ENCODE data around the gene SMG5.

DNA sequence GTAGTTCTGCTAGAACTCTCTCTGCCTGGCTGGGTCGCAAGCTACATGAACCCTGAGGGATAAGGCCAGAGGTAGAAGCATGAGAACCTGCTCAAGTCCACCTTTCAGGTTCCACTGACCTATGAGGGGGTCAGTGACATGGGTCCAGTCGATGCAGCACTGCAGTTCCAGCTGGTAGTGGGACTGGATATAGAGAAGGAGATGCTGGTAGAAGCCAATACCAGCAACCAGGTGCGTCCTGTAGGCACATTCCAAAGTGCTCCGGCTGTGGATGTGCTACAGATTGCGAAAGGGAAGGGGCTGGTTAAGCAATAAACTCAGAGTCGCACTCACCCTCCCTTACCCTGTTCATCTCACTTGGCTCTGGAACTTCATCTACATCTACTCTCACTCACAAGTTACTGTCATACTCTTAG lies 5.7 kb downstream of the SMG5 start:
- TF ChIP-seq, protein P1, sequence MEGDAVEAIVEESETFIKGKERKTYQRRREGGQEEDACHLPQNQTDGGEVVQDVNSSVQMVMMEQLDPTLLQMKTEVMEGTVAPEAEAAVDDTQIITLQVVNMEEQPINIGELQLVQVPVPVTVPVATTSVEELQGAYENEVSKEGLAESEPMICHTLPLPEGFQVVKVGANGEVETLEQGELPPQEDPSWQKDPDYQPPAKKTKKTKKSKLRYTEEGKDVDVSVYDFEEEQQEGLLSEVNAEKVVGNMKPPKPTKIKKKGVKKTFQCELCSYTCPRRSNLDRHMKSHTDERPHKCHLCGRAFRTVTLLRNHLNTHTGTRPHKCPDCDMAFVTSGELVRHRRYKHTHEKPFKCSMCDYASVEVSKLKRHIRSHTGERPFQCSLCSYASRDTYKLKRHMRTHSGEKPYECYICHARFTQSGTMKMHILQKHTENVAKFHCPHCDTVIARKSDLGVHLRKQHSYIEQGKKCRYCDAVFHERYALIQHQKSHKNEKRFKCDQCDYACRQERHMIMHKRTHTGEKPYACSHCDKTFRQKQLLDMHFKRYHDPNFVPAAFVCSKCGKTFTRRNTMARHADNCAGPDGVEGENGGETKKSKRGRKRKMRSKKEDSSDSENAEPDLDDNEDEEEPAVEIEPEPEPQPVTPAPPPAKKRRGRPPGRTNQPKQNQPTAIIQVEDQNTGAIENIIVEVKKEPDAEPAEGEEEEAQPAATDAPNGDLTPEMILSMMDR (conservative IDR thresholded peaks at IDR 0.05) = no peak
- TF ChIP-seq EZH2 (IDR thresholded peaks at IDR 0.05; ENCODE audit: low read depth) = no peak
